DOHH2 (cell line): Measurements from ENCODE around the gene TCERG1L.

Source experiments
- CTCF ChIP-seq: fragments of 200-600 bp; sonication (generic); IDR thresholded peaks from one replicate; pipeline ENCODE4 v1.5.1; 2014; ENCODE audit warnings: antibody characterized with exemption, mild to moderate bottlenecking, low read depth, low read length; ENCODE audit not compliant: poor library complexity, severe bottlenecking
- EZH2phosphoT487 ChIP-seq: fragments of 200-600 bp; sonication (generic); IDR thresholded peaks from 2 replicates; pipeline ENCODE4 v1.6.1; 2017; ENCODE audit warnings: borderline replicate concordance, mild to moderate bottlenecking, antibody characterized with exemption, low read length, moderate library complexity, mixed read lengths

GRCh38 chr10:131211559-131211958 lies 100.0 kb downstream of the TCERG1L start:
- TF ChIP-seq CTCF (no peak), EZH2phosphoT487 (no peak)
